MM.1S (cell line): Measurements from ENCODE around the gene ITPRID1.

Experiments used
- DNase-seq: peaks from one replicate; pipeline ENCODE4 v3.0.0-alpha.2; 2015
- H2AFZ ChIP-seq: fragments of 300-600 bp; sonication (generic); 2 replicates; pipeline ENCODE4 v1.6.0; 2016; ENCODE audit warnings: antibody characterized with exemption, low read length
- H3F3A ChIP-seq: fragments of 300-600 bp; sonication (generic); 2 replicates; pipeline ENCODE4 v1.6.1; 2016; ENCODE audit warnings: mild to moderate bottlenecking, antibody characterized with exemption, low read length, moderate library complexity, mixed read lengths; ENCODE audit not compliant: insufficient read depth
- H3K27ac ChIP-seq: fragments of 300-600 bp; sonication (generic); 2 replicates; pipeline ENCODE4 v1.5.1; 2016; ENCODE audit warnings: mild to moderate bottlenecking, low read length
- H3K27me3 ChIP-seq: fragments of 300-600 bp; sonication (generic); replicated peaks from 2 replicates; pipeline ENCODE4 v1.6.0; 2016; ENCODE audit warnings: low read length; ENCODE audit not compliant: insufficient read depth
- H3K36me3 ChIP-seq: fragments of 300-600 bp; sonication (generic); replicated peaks from 2 replicates; pipeline ENCODE4 v1.6.1; 2016; ENCODE audit warnings: mild to moderate bottlenecking, low read length, mixed read lengths; ENCODE audit not compliant: insufficient read depth
- H3K4me1 ChIP-seq: fragments of 300-600 bp; sonication (generic); 2 replicates; pipeline ENCODE4 v1.6.1; 2016; ENCODE audit warnings: low read length, mixed read lengths
- H3K4me2 ChIP-seq: fragments of 300-600 bp; sonication (generic); 2 replicates; pipeline ENCODE4 v1.6.0; 2016; ENCODE audit warnings: low read depth, low read length
- H3K4me3 ChIP-seq: fragments of 300-600 bp; sonication (generic); 2 replicates; pipeline ENCODE4 v1.5.1; 2016; ENCODE audit warnings: low read length, mixed read lengths
- H3K79me2 ChIP-seq: fragments of 300-600 bp; sonication (generic); 2 replicates; pipeline ENCODE4 v1.6.1; 2016; ENCODE audit warnings: mixed run types, low read length, mixed read lengths
- H3K9ac ChIP-seq: fragments of 300-600 bp; sonication (generic); 2 replicates; pipeline ENCODE4 v1.6.1; 2016; ENCODE audit warnings: low read length, mixed read lengths
- H3K9me2 ChIP-seq: fragments of 300-600 bp; sonication (generic); replicated peaks from 2 replicates; pipeline ENCODE4 v1.6.1; 2016; ENCODE audit warnings: mild to moderate bottlenecking, low read length, mixed read lengths; ENCODE audit not compliant: insufficient read depth
- H3K9me3 ChIP-seq: fragments of 300-600 bp; sonication (generic); replicated peaks from 2 replicates; pipeline ENCODE4 v1.6.1; 2016; ENCODE audit warnings: mild to moderate bottlenecking, low read length, mixed read lengths; ENCODE audit not compliant: insufficient read depth
- H4K20me1 ChIP-seq: fragments of 300-600 bp; sonication (generic); 2 replicates; pipeline ENCODE4 v1.6.1; 2016; ENCODE audit warnings: mild to moderate bottlenecking, low read length, moderate library complexity, mixed read lengths; ENCODE audit not compliant: insufficient read depth
- CTCF ChIP-seq: fragments of 300-600 bp; sonication (generic); IDR thresholded peaks from 2 replicates; pipeline ENCODE4 v1.5.1; 2016; ENCODE audit warnings: antibody characterized with exemption, low read length, mixed read lengths
- EZH2 ChIP-seq: fragments of 300-600 bp; sonication (generic); optimal IDR thresholded peaks from 2 replicates; pipeline ENCODE3; 2017; ENCODE audit warnings: low read depth, mild to moderate bottlenecking, antibody characterized with exemption, low read length, mixed read lengths
- EZH2phosphoT487 ChIP-seq: fragments of 300-600 bp; sonication (generic); IDR thresholded peaks from 2 replicates; pipeline ENCODE4 v1.6.1; 2018; ENCODE audit warnings: antibody characterized with exemption, low read length

Gene ITPRID1

GRCh38 chr7:31517513-31517912 lies 3.6 kb downstream of the ITPRID1 start:
- Histone ChIP-seq H3K4me3 (no peak overlapping the region), H3K9me3 (no peaks in the 10 kb centered on the region), H4K20me1 (no peaks in the 10 kb centered on the region), H3K9me2 (no peaks in the 10 kb centered on the region), H3K4me1 (no peaks in the 10 kb centered on the region), H3K4me2 (no peak overlapping the region), H3K79me2 (no peaks in the 10 kb centered on the region), H3K36me3 (no peaks in the 10 kb centered on the region), H3K9ac (no peak overlapping the region), H3F3A (no peaks in the 10 kb centered on the region), H3K27me3 (no peaks in the 10 kb centered on the region), H3K27ac (no peak overlapping the region), H2AFZ (no peak overlapping the region)
- no peak for DNase-seq
- TF ChIP-seq EZH2phosphoT487 (no peak), CTCF (no peak), EZH2 (no peak)

- H3K9me3 ChIP-seq: no peaks in the 10 kb centered on the region
- no peak for TF ChIP-seq EZH2phosphoT487
- no peak for TF ChIP-seq CTCF
- no peak for TF ChIP-seq EZH2
- no peak overlapping the region for H3K27ac ChIP-seq
These were observed 4.9 kb downstream of the ITPRID1 start for GRCh38 chr7:31518766-31519165.

GRCh38 chr7:31521336-31522010 lies 7.6 kb downstream of the ITPRID1 start:
- Histone ChIP-seq H3K9me2 (no peaks in the 10 kb centered on the region), H3K4me1 (no peaks in the 10 kb centered on the region), H3K36me3 (no peaks in the 10 kb centered on the region), H2AFZ (no peak overlapping the region), H4K20me1 (no peaks in the 10 kb centered on the region), H3K27me3 (no peaks in the 10 kb centered on the region), H3K4me2 (no peak overlapping the region), H3K79me2 (no peaks in the 10 kb centered on the region), H3K4me3 (no peak overlapping the region), H3K27ac (no peak overlapping the region), H3K9ac (no peak overlapping the region), H3F3A (no peaks in the 10 kb centered on the region), H3K9me3 (no peaks in the 10 kb centered on the region)
- TF ChIP-seq EZH2phosphoT487 (no peak), CTCF (no peak), EZH2 (no peak)
- DNase-seq: no peak

More at GRCh38 chr7:31518766-31519165, 4.9 kb downstream of the ITPRID1 start:
- H4K20me1 ChIP-seq: no peaks in the 10 kb centered on the region
- no peak overlapping the region for H3K4me2 ChIP-seq
- no peak overlapping the region for H3K9ac ChIP-seq
- no peaks in the 10 kb centered on the region for H3F3A ChIP-seq
- no peaks in the 10 kb centered on the region for H3K27me3 ChIP-seq
- H3K4me3 ChIP-seq: no peak overlapping the region
- no peaks in the 10 kb centered on the region for H3K36me3 ChIP-seq
- H3K9me2 ChIP-seq: no peaks in the 10 kb centered on the region
- no peaks in the 10 kb centered on the region for H3K79me2 ChIP-seq
- no peaks in the 10 kb centered on the region for H3K4me1 ChIP-seq
- DNase-seq: no peak
- H2AFZ ChIP-seq: no peak overlapping the region
